22Rv1 (cell line): Measurements from ENCODE around the gene ACTR3C.

Experiments
- CTCF ChIP-seq: fragments of 450-650 bp; IDR thresholded peaks from 2 replicates; pipeline ENCODE4 v1.5.1; 2017; ENCODE audit warnings: mild to moderate bottlenecking
- ZFX ChIP-seq: fragments of 450-650 bp; IDR thresholded peaks from 2 replicates; pipeline ENCODE4 v1.6.1; 2017; ENCODE audit warnings: antibody characterized with exemption, borderline replicate concordance

DNA sequence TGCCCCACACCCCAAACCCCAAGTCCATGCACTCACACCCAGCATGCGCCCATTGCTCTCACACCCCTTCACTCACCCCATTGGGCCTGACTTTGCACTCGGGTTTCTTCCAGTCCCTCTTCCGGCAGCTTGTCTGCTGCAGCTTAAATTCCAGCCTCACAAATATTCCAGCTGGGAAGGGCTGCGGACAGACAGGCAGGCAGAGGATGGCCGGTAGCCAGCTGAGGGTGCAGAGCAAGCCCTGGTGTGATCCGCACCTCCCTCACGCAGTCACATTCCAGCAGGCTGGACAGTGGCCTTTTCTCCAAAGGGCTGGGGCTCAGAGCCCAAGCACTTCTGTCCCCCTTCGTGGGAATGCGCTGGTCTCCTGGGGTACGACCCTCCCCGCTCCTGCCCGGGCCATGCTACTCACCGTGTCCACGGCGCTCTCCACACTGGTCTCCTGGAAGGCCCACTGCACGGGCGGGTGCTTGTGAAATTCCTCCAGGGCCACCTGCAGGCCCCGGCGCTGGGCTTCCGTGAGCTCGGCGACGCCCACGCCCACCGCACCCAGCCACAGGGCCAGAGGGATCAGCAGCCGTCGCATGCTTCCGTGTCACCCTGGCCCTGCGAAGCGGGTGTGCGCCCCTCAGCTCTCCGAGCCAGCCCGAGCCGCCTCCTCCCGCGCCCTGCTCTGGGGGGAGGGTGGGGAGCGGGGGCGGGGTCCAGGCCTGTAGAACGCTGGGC lies 16.8 kb upstream of the ACTR3C start:
- TF ChIP-seq CTCF (no peak), ZFX (no peak)
